H7 (cell line): ENCODE results near the gene POLR3E. TPM values are rescaled to one million over a fixed set of nuclear protein-coding genes. Genes with fewer than 3 reads are reported as not detected.
A peak's percentile ranks its signal among the peaks of the same experiment; 100 is the strongest.
"Not testable (repeated sequence)": the region's sequence is repeated elsewhere in the genome, so short reads cannot be mapped to it uniquely, and the experiment has no call there.

Source experiments
- DNase-seq: peaks from one replicate; pipeline ENCODE4 v3.0.0; 2012
- H3K27me3 ChIP-seq: 2 replicates; pipeline ENCODE4 v1.6.0; 2011; ENCODE audit warnings: mild to moderate bottlenecking, low read length; ENCODE audit not compliant: control insufficient read depth, insufficient read depth
- H3K36me3 ChIP-seq: replicated peaks from 2 replicates; pipeline ENCODE4 v1.5.1; 2011; ENCODE audit warnings: low read length; ENCODE audit not compliant: control insufficient read depth, insufficient read depth
- H3K4me3 ChIP-seq: 2 replicates; pipeline ENCODE4 v1.5.1; 2011; ENCODE audit warnings: low read depth, mild to moderate bottlenecking, control low read depth, low read length, moderate library complexity; ENCODE audit not compliant: insufficient read depth
- total RNA-seq: library from RNA; depleted of rRNA; stranded (reverse); fragments of >200 nt; shearing (Covaris generic); gene quantifications from 2 replicates; pipeline ENCODE4 v1.2.3, GENCODE V29; 2014

Gene POLR3E
- total RNA-seq, 1 experiment from 2014 or later, result 91.5 TPM

GRCh38 chr16:22300427-22301071 lies 3.3 kb downstream of the POLR3E start:
- H3K4me3 ChIP-seq, result no peak overlapping the region
- H3K36me3 ChIP-seq, result peaks cover 12% of the 10 kb centered on the region
- DNase-seq, result peak; percentile 83
- H3K27me3 ChIP-seq, result no peaks in the 10 kb centered on the region

- not testable (repeated sequence) for H3K4me3 ChIP-seq, H3K27me3 ChIP-seq, DNase-seq
- H3K36me3 ChIP-seq, result peaks cover 12% of the 10 kb centered on the region
Observed at GRCh38 chr16:22301423-22301822, 4.2 kb downstream of the POLR3E start.

GRCh38 chr16:22302776-22303363 lies 5.7 kb downstream of the POLR3E start:
- H3K36me3 ChIP-seq, result peaks cover 16% of the 10 kb centered on the region
- DNase-seq, result peak; percentile 11
- no peaks in the 10 kb centered on the region for H3K27me3 ChIP-seq
- H3K4me3 ChIP-seq, result no peak overlapping the region

GRCh38 chr16:22304411-22304810 lies 7.2 kb downstream of the POLR3E start:
- Histone ChIP-seq H3K4me3 (no peak overlapping the region), H3K27me3 (no peaks in the 10 kb centered on the region), H3K36me3 (peaks cover 25% of the 10 kb centered on the region)
- DNase-seq, result peak; percentile 27

GRCh38 chr16:22306788-22307187 lies 9.6 kb downstream of the POLR3E start:
- no peak overlapping the region for H3K4me3 ChIP-seq
- H3K36me3 ChIP-seq, result peaks cover 35% of the 10 kb centered on the region
- H3K27me3 ChIP-seq, result no peaks in the 10 kb centered on the region
- no peak for DNase-seq

GRCh38 chr16:22307838-22308237 lies 10.6 kb downstream of the POLR3E start:
- peaks cover 31% of the 10 kb centered on the region for H3K36me3 ChIP-seq
- H3K4me3 ChIP-seq, result no peak overlapping the region
- H3K27me3 ChIP-seq, result no peaks in the 10 kb centered on the region
- no peak for DNase-seq

- no peak overlapping the region for H3K4me3 ChIP-seq
- peaks cover 35% of the 10 kb centered on the region for H3K36me3 ChIP-seq
- H3K27me3 ChIP-seq, result no peaks in the 10 kb centered on the region
- no peak for DNase-seq
Observed at GRCh38 chr16:22308824-22309520, 11.8 kb downstream of the POLR3E start.

- DNase-seq, result no peak
- Histone ChIP-seq H3K36me3 (peaks cover 47% of the 10 kb centered on the region), H3K27me3 (no peaks in the 10 kb centered on the region), H3K4me3 (no peak overlapping the region)
Observed at GRCh38 chr16:22311520-22311919, 14.3 kb downstream of the POLR3E start.

- Histone ChIP-seq H3K4me3 (no peak overlapping the region), H3K27me3 (no peaks in the 10 kb centered on the region), H3K36me3 (peaks cover 46% of the 10 kb centered on the region)
- DNase-seq, result peak; percentile 44
Observed at GRCh38 chr16:22312897-22313781, 15.9 kb downstream of the POLR3E start.

- H3K36me3 ChIP-seq, result peaks cover 46% of the 10 kb centered on the region
- no peak overlapping the region for H3K4me3 ChIP-seq
Observed at GRCh38 chr16:22313876-22314470, 16.8 kb downstream of the POLR3E start.

GRCh38 chr16:22314661-22315626 lies 17.7 kb downstream of the POLR3E start:
- peak; percentile 36 for DNase-seq
- Histone ChIP-seq H3K36me3 (peaks cover 38% of the 10 kb centered on the region), H3K4me3 (no peak overlapping the region), H3K27me3 (no peaks in the 10 kb centered on the region)

More at GRCh38 chr16:22313876-22314470, 16.8 kb downstream of the POLR3E start:
- DNase-seq, result peak; percentile 29
- no peaks in the 10 kb centered on the region for H3K27me3 ChIP-seq

GRCh38 chr16:22315979-22316378 lies 18.8 kb downstream of the POLR3E start:
- no peak overlapping the region for H3K4me3 ChIP-seq
- H3K36me3 ChIP-seq, result peaks cover 35% of the 10 kb centered on the region
- no peak for DNase-seq
- no peaks in the 10 kb centered on the region for H3K27me3 ChIP-seq

- H3K27me3 ChIP-seq, result no peaks in the 10 kb centered on the region
- peak; percentile 34 for DNase-seq
- peaks cover 36% of the 10 kb centered on the region for H3K36me3 ChIP-seq
- no peak overlapping the region for H3K4me3 ChIP-seq
Observed at GRCh38 chr16:22316411-22316811, 19.2 kb downstream of the POLR3E start.
